ENCODE data around the gene ATXN7L1. TPM values are rescaled to one million over a fixed set of nuclear protein-coding genes. Genes with fewer than 3 reads are reported as not detected.

ATXN7L1 gene
- total and polyA plus RNA-seq, 4 donors: 4.2 to 22.5 (median 8.5) TPM

- ATAC-seq (ENCODE audit: insufficient read depth, low FRiP score) (no peak), DNase-seq (peak in 1 of 3 donors; percentile 15)
- Histone ChIP-seq H3K4me3 (no peak overlapping the region), H3K27me3 (ENCODE audit: control insufficient read depth in 3 of 3, insufficient read depth in 3 of 3, low read length in 2 of 3) (no peaks in the 10 kb centered on the region), H3K9me3 (ENCODE audit: control insufficient read depth in 4 of 4, insufficient read depth in 3 of 4, low read length in 3 of 4) (no peaks in the 10 kb centered on the region), H3K4me1 (ENCODE audit: control insufficient read depth in 5 of 5, insufficient read depth in 5 of 5, low read length in 5 of 5) (no peaks in the 10 kb centered on the region), H3K36me3 (ENCODE audit: control insufficient read depth in 4 of 4, insufficient read depth in 4 of 4, low read length in 4 of 4) (peaks cover 0 to 30% (median 12%) of the 10 kb centered on the region in 4 donors), H3K27ac (ENCODE audit: low read depth in 1 of 2, low read length in 1 of 2) (no peak overlapping the region), H3K9ac (ENCODE audit: insufficient read depth in 1 of 2, low read length in 2 of 2) (no peak overlapping the region)
- 92 to 93% methylated on average over 16 of the region's 16 CpGs for WGBS, 2 donors
- TF ChIP-seq, protein P1, sequence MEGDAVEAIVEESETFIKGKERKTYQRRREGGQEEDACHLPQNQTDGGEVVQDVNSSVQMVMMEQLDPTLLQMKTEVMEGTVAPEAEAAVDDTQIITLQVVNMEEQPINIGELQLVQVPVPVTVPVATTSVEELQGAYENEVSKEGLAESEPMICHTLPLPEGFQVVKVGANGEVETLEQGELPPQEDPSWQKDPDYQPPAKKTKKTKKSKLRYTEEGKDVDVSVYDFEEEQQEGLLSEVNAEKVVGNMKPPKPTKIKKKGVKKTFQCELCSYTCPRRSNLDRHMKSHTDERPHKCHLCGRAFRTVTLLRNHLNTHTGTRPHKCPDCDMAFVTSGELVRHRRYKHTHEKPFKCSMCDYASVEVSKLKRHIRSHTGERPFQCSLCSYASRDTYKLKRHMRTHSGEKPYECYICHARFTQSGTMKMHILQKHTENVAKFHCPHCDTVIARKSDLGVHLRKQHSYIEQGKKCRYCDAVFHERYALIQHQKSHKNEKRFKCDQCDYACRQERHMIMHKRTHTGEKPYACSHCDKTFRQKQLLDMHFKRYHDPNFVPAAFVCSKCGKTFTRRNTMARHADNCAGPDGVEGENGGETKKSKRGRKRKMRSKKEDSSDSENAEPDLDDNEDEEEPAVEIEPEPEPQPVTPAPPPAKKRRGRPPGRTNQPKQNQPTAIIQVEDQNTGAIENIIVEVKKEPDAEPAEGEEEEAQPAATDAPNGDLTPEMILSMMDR (IDR thresholded peaks at IDR 0.05; ENCODE audit: control extremely low read depth, extremely low read depth): no peak
These were observed 264.3 kb downstream of the ATXN7L1 start for GRCh38 chr7:105611856-105612775.

- 91 to 97% methylated on average over 8 of the region's 8 CpGs for WGBS, 2 donors
- Histone ChIP-seq H3K9me3 (ENCODE audit: control insufficient read depth in 4 of 4, insufficient read depth in 3 of 4, low read length in 3 of 4) (no peaks in the 10 kb centered on the region), H3K27ac (ENCODE audit: low read depth in 1 of 2, low read length in 1 of 2) (no peak overlapping the region), H3K36me3 (ENCODE audit: control insufficient read depth in 4 of 4, insufficient read depth in 4 of 4, low read length in 4 of 4) (peaks cover 0 to 24% (median 10%) of the 10 kb centered on the region in 4 donors), H3K9ac (ENCODE audit: insufficient read depth in 1 of 2, low read length in 2 of 2) (no peak overlapping the region), H3K4me3 (no peak overlapping the region), H3K4me1 (ENCODE audit: control insufficient read depth in 5 of 5, insufficient read depth in 5 of 5, low read length in 5 of 5) (no peaks in the 10 kb centered on the region), H3K27me3 (ENCODE audit: control insufficient read depth in 3 of 3, insufficient read depth in 3 of 3, low read length in 2 of 3) (no peaks in the 10 kb centered on the region)
- ATAC-seq (ENCODE audit: insufficient read depth, low FRiP score) (no peak), DNase-seq (no peak)
- TF ChIP-seq, protein P1 (IDR thresholded peaks at IDR 0.05; ENCODE audit: control extremely low read depth, extremely low read depth): no peak
These were observed 266.1 kb downstream of the ATXN7L1 start for GRCh38 chr7:105610165-105610930.

DNA sequence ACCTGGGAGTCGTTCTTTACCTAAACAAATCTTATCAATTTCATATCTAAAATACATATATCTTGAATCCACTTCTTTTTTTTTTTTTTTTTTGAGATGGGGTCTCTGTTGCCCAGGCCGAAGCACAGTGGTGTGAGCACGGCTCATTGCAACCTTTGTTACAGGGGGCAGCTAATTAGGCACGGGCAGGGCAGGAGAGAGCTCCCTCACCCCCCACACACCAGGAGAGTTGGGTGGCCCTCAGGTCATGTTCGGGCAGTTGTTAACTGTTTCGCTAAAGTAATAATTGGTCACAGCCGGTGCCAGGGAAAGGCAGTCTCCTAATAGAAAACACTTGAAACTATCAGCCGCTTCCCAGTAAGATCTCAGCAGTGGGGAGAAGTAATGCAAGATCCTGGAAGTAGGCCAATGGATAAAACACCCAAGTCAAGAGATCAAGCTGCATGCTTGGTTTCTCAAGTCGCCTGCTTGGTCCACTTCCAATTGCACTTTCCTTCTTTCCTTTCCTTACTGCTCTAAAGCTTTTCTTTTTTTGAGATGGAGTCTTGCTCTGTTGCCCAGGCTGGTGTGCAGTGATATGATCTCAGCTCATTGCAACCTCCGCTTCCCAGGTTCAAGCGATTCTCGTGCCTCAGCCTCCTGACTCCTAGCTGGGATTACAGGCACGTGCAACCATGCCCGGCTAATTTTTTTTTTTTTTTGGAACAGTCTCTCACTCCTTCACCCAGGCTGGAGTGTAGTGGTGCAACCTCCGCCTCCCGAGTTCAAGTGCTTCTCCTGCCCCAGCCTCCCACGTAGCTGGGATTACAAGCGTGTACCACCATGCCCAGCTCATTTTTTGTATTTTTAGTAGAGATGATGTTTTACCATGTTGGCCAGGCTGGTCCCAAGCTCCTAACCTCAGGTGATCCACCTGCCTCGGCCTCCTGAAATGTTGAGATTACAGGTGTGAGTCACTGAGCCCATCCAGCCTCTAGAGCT lies 273.8 kb downstream of the ATXN7L1 start:
- no peaks in the 10 kb centered on the region for H3K27me3 ChIP-seq (ENCODE audit: control insufficient read depth in 3 of 3, insufficient read depth in 3 of 3, low read length in 2 of 3)
- H3K36me3 ChIP-seq (ENCODE audit: control insufficient read depth in 4 of 4, insufficient read depth in 4 of 4, low read length in 4 of 4): peaks cover 0 to 5% (median 1%) of the 10 kb centered on the region in 4 donors
- H3K9me3 ChIP-seq (ENCODE audit: control insufficient read depth in 4 of 4, insufficient read depth in 3 of 4, low read length in 3 of 4): no peaks in the 10 kb centered on the region
- no peaks in the 10 kb centered on the region for H3K4me1 ChIP-seq (ENCODE audit: control insufficient read depth in 5 of 5, insufficient read depth in 5 of 5, low read length in 5 of 5)
- peak; percentile 21 to 77 (median 56) for DNase-seq
- TF ChIP-seq, protein P1 (IDR thresholded peaks at IDR 0.05; ENCODE audit: control extremely low read depth, extremely low read depth): no peak
- no peak overlapping the region for H3K4me3 ChIP-seq
- no peak overlapping the region for H3K9ac ChIP-seq (ENCODE audit: insufficient read depth in 1 of 2, low read length in 2 of 2)
- WGBS, 2 donors: 72 to 85% methylated on average over 19 of the region's 19 CpGs
- H3K27ac ChIP-seq (ENCODE audit: low read depth in 1 of 2, low read length in 1 of 2): no peak overlapping the region
- no peak for ATAC-seq (ENCODE audit: insufficient read depth, low FRiP score)

Data from lung (tissue), 12 donors.